Middle frontal gyrus (tissue), 1 donor: ENCODE data around the gene RPL38.

Experiments used
- DNase-seq: peaks from one replicate; pipeline ENCODE4 v3.0.0-alpha.2; 2015; ENCODE audit warnings: low spot score; ENCODE audit errors: extremely low spot score

Gene RPL38

GRCh38 chr17:74245871-74246270 lies 42.4 kb downstream of the RPL38 start:
- DNase-seq: no peak

DNA sequence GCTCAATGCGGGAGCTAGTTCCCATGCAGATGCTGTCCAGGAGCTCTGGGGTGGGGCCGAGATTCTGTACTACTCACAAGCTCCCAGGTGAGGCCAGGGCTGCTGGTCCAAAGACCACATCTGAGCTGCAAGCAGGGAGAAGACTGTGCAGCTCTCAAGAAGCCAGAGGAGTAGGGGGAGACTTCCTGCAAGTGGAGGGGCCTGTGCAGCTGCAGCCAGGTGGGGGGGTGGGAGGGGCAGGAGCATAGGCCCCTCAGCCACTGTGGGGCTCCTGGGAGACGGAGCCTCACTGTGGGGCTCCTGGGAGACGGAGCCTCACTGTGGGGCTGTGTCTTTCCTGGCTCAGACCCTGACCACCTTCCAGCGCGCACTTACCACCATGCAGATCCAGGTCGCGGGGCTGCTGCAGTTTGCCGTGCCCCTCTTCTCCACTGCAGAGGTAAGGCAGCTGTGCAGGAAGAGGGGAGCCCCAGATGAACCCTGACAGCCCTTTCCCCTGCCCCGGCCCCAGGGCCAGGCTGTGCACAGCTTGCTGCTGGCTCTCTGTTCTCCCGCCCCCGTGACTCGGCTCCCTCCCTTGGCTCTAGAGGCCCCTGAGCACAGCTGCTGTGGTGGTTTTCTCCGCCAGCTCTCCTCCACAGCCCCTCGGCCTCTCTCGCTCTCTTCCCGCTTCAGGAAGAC lies 46.3 kb downstream of the RPL38 start:
- DNase-seq: no peak

GRCh38 chr17:74250324-74250995 lies 47.0 kb downstream of the RPL38 start:
- DNase-seq: no peak

DNA sequence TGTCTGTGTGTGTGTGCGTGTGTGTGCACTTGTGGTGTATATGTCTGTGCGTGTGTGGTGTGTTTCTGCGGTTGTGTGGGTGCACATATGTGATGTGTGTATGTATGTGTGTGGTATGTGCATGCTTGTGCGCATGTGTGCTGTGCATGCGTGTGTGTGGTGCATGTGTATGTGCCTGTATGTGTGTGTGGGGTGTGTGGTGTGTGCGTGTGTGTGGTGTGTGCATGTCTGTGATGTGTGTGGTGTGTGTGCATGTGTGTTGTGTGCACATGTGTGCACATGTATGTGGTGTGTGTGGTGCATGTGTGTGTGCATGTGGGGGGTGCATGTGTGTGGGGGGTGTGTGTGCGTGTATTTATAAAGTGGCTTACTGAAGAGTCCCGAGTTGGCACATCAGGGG lies 47.6 kb downstream of the RPL38 start:
- DNase-seq: no peak

- no peak for DNase-seq
These were observed 48.1 kb downstream of the RPL38 start for GRCh38 chr17:74251569-74251968.

DNA sequence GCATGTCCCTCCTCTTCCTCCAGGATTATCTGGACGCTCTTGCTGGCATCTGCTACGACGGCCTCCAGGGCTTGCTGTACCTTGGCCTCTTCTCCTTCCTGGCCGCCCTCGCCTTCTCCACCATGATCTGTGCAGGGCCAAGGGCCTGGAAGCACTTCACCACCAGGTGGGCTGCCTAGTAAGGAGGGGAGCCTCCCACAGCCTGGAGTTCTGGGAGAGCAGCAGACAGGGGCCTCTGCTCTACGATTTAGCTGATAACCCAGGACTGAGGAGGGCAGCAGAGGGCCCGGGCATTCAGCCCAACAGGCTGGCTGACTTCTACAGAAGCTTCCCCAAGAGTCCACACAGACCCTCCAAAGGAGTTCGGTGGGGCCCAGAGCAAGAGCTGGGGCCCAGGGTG lies 48.7 kb downstream of the RPL38 start:
- DNase-seq: no peak

DNA sequence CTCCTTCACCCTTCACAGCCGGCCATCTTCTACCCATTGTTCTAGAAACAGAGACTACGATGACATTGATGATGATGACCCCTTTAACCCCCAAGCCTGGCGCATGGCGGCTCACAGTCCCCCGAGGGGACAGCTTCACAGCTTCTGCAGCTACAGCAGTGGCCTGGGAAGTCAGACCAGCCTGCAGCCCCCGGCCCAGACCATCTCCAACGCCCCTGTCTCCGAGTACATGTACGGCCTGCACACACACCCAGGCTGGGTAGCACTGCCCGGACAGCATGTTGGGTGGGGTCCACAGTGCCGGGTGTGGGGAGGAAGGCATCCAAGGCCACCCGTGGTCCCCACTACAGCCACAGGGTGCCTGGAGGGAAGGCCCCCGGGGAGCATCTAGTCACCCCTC lies 49.6 kb downstream of the RPL38 start:
- DNase-seq: no peak

DNA sequence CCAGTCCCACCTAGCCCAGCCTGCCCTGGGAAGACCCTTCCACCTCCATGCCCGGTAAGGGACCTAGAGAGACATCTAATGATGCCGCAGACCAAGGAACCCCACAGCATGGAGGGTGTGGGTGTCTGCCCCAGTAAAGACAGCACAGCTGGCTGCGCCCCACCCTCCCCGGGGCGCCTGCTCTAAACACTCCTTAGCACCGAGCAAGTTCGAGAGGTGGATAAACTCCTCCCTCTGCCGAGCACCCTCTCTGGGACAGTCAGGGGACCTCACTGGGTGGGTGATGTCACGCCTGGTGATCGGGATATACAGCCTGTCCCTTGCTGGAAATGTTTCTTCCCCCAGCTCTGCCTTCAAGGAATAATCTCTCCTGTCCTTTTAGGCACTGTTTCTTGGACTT lies 53.8 kb downstream of the RPL38 start:
- no peak for DNase-seq

GRCh38 chr17:74259667-74260524 lies 56.4 kb downstream of the RPL38 start:
- DNase-seq: no peak
